Measurements from ENCODE around the gene TMED6. TPM values are rescaled to one million over a fixed set of nuclear protein-coding genes. Genes with fewer than 3 reads are reported as not detected.

Gene TMED6
- total and polyA plus RNA-seq, 2 experiments from 2014 or later: 0.29 TPM; not detected in 1

- TF ChIP-seq ZNF462 (CRISPR knock-in tag; IDR thresholded peaks at IDR 0.05) (no peak), CREB1 (CRISPR knock-in tag; IDR thresholded peaks at IDR 0.05; ENCODE audit: low read depth) (no peak), JUNB (IDR thresholded peaks at IDR 0.05; ENCODE audit: unreplicated experiment) (no peak), EZH2phosphoT487 (IDR thresholded peaks at IDR 0.05; ENCODE audit: unreplicated experiment) (no peak), POLR2AphosphoS5 (IDR thresholded peaks at IDR 0.05; ENCODE audit: low read depth) (no peak), ZNF331 (CRISPR knock-in tag; IDR thresholded peaks at IDR 0.05; ENCODE audit: low read depth) (no peak), CTCF (conservative IDR thresholded peaks at IDR 0.05; ENCODE audit: low read depth in 2 of 2) (no peak)
Observed at GRCh38 chr16:69318911-69319289, 32.7 kb downstream of the TMED6 start (continued).

- Histone ChIP-seq H3K9me2 (ENCODE audit: insufficient read depth) (no peaks in the 10 kb centered on the region), H3K4me1 (ENCODE audit: insufficient read depth) (no peaks in the 10 kb centered on the region), H3K79me2 (replicated peaks; ENCODE audit: insufficient read depth) (peaks cover 11% of the 10 kb centered on the region), H3K4me3 (no peak overlapping the region), H3K4me2 (no peak overlapping the region), H3K27me3 (ENCODE audit: insufficient read depth) (no peaks in the 10 kb centered on the region), H3F3A (replicated peaks; ENCODE audit: low read depth) (peaks cover 4% of the 10 kb centered on the region; the same call in 1 of the 2 replicates), H4K20me1 (replicated peaks; ENCODE audit: insufficient read depth) (peaks cover 13% of the 10 kb centered on the region), H3K36me3 (ENCODE audit: insufficient read depth) (peaks cover 4% of the 10 kb centered on the region), H3K27ac (ENCODE audit: low read depth) (no peak overlapping the region), H2AFZ (no peak overlapping the region)
- H3K4me3 Mint-ChIP-seq: no peak overlapping the region
- H3K27me3 Mint-ChIP-seq (ENCODE audit: insufficient read depth, low read depth, poor library complexity): peaks cover 19% of the 10 kb centered on the region
- H3K27ac Mint-ChIP-seq: no peak overlapping the region
- ATAC-seq: no peak
- H3K36me3 Mint-ChIP-seq (ENCODE audit: low read depth): peaks cover 70% of the 10 kb centered on the region
- no peak for DNase-seq (ENCODE audit: low spot score)
- H3K9me3 Mint-ChIP-seq: no peaks in the 10 kb centered on the region
- H3K4me1 Mint-ChIP-seq: no peaks in the 10 kb centered on the region; the same call in 2 of the 3 replicates
- TF ChIP-seq REST (IDR thresholded peaks at IDR 0.05; ENCODE audit: unreplicated experiment): no peak
- no peak for TF ChIP-seq ZNF114 (CRISPR knock-in tag; IDR thresholded peaks at IDR 0.05)
- no peak for TF ChIP-seq ETS1 (IDR thresholded peaks at IDR 0.05)
Observed at GRCh38 chr16:69318177-69318910, 33.2 kb downstream of the TMED6 start.

Data from GM23338 (cell line).